ENCODE data around the gene RHCG.

Gene RHCG

DNA sequence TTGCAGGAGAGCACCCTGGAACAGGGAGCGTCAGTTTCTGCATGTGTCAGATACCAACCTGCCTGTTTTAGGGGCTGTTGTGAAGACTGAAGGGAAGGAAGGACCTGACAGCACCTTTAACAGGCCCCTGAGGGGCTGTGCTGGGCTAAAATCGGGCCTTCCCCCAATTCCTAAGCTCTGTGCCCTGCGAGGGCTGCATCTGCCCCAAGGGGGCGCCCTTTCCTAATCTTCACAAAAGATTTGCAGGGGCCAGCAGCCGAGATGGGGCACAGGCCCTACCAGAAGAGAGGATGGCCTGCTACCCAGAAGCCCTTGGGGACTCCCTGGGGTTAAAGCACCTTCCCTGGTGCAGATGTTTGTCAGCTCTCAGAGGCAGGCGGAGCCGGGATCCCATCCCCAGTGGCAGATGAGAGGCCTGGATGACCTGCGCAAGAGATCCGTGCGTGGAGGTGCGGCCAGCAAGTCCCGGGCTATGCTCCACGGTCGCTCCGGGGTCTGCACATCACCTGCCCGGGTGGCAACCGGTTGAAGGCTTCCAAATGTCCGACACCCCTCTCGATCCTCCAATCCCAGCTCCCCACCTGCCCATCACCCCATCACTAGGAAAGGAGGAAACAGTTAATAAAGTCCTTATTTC is 53.6 kb downstream of the RHCG start:
- DNase-seq = no peak

- DNase-seq = no peak
Observed at GRCh38 chr15:89442155-89442554, 54.2 kb downstream of the RHCG start.

DNA sequence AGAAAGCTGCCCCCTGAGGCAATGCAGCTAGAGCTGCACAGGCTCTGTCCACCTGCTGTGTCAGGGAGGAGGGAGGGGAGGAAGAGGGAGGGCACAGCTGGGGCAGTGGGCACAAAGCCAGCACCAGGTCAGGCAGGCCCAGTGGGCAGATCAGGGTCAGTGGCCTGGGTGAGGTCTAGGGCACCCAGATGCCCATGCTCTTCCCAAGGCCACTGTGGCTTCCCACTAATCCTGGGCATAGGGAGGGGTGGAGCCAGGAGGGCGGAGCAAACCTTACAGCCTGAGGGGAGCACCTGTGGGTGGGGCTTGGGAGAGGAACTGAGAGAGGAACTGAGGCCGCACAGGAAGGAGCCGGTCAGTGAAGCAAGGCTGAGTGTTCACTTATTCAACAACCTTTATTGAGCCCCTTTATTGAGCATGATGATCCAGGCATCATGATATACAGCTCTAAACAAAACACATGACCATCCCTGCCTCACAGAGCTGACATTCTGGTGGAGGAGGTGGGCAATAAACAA is 55.0 kb downstream of the RHCG start:
- DNase-seq = no peak

DNA sequence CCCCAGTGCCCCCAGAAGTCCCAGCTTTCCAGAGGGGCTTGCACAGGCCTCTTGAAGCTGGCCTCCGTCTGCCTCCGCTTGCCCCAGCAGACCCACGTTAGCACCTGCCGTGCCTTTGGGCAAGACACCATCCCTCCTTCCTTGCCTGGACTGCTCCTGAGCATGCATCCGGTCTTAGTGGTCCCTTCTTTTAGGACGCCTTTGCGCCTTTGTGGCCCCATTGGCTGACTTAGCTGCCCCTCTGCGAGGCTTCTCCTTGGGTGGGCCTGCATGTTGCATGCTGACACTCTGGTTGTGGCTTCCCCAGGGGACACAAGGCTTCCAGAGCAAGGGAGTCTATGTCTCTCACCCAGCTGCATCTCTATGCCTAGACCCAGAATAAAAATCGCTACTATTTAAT is 56.6 kb downstream of the RHCG start:
- DNase-seq = no peak

DNA sequence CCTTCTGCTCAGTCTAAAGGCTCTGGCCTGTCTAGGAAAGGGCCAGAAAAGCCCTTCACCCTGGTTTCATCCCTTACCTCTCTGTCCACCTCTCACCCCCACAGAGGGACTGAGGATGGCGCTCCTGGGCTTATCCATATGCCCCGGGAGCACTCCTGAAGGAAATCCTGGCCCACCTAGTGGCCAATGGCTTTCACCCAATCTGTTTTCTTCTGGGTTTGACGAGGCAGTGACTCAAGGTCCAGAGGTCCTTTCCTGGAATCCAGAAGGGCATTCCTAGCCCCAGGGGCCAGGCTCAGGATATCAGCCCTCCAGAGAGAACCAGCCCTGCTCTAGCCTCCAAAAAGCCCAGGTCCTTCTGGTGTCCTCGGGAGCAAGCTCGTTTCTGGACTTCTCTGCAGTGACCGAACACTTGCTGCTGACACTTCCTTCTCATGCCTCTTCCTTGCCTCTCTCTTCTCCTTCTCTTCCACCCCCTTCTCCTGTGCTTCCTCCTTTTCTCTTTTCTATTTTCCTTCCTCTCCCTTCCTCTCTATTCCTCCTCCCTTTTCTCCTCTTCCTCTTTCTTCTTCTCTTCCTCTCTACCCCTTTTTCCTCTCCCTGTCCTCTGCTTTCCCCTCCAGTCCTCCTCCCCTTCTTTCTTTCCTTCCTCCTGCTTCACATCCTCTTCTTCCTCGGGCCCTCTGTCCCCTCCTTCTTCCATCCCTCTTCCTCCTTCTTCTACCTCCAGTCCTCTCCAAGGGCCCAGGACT is 59.6 kb downstream of the RHCG start:
- DNase-seq = no peak

- DNase-seq = no peak
Observed at GRCh38 chr15:89435362-89435761, 61.0 kb downstream of the RHCG start.

- no peak for DNase-seq
Observed at GRCh38 chr15:89433686-89434085, 62.7 kb downstream of the RHCG start.

- peak; percentile 24 for DNase-seq
Observed at GRCh38 chr15:89430530-89431341, 65.6 kb downstream of the RHCG start.

GRCh38 chr15:89429986-89430385 is 66.4 kb downstream of the RHCG start:
- DNase-seq = no peak

- DNase-seq = no peak
Observed at GRCh38 chr15:89429023-89429422, 67.4 kb downstream of the RHCG start.

DNA sequence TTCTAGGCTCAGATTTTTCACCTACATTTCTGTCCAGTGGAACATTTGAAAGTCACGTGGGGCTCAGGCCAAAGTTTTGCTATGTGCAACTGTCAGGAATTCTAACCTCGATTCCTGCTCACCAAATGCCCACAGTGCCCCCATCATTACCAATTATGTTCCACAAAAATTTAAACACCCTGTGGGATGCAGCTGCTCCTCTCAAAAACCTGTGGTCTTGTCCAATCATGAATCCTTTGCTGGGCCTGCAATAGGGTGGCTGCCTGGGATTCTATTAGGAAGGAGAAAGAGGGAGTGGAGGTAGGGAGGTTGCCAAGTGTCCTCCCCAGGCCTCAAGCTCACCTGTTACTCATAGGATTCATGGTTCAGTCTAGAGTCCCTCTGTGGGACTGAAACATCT is 68.1 kb downstream of the RHCG start:
- DNase-seq = no peak

GRCh38 chr15:89426500-89426899 is 69.9 kb downstream of the RHCG start:
- DNase-seq = no peak

GRCh38 chr15:89423981-89424380 is 72.4 kb downstream of the RHCG start:
- DNase-seq = no peak
